Loucy (cell line): ENCODE measurements around the gene TF.

Experiments
- CTCF ChIP-seq: fragments of 200-600 bp; sonication (generic); conservative IDR thresholded peaks from 2 replicates; pipeline ENCODE4 v1.5.1; 2014; ENCODE audit warnings: mild to moderate bottlenecking, antibody characterized with exemption, low read length
- EZH2phosphoT487 ChIP-seq: fragments of 200-600 bp; IDR thresholded peaks from 2 replicates; pipeline ENCODE4 v1.6.1; 2018; ENCODE audit warnings: antibody characterized with exemption, mild to moderate bottlenecking, moderate library complexity, borderline replicate concordance

GRCh38 chr3:133779626-133780203 lies 33.5 kb downstream of the TF start:
- no peak for TF ChIP-seq CTCF
- TF ChIP-seq EZH2phosphoT487 = no peak
